Measurements from ENCODE around the gene KLF5.

KLF5 gene

DNA sequence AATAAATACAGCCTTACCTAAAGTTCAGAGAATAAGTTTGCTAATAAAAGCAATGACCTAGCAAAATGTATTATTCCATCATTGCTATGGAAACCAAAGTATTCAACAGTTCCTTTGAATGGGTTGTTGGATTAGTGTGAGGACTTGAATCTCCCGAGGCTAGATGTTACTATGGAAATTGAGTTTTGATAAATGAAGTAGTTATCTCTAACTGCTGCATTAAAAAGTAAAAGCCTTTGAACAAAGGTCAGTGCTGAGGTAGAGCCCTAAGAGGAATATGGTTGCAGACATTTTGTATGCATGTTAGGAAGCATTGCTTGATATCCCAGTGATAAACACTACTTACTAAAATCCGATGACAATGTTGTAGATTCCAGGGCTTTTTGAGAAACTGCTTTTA is 6.2 kb downstream of the KLF5 start:
- Mint-ChIP-seq H3K9me3 (no peaks in the 10 kb centered on the region), H3K4me1 (ENCODE audit: low read depth) (peaks cover 9% of the 10 kb centered on the region), H3K36me3 (ENCODE audit: low read depth) (peaks cover 10% of the 10 kb centered on the region), H3K27me3 (peaks cover 24% of the 10 kb centered on the region), H3K27ac (no peak overlapping the region), H3K4me3 (no peak overlapping the region)
- intact Hi-C loops (cut with micrococcal nuclease): no loop called here

DNA sequence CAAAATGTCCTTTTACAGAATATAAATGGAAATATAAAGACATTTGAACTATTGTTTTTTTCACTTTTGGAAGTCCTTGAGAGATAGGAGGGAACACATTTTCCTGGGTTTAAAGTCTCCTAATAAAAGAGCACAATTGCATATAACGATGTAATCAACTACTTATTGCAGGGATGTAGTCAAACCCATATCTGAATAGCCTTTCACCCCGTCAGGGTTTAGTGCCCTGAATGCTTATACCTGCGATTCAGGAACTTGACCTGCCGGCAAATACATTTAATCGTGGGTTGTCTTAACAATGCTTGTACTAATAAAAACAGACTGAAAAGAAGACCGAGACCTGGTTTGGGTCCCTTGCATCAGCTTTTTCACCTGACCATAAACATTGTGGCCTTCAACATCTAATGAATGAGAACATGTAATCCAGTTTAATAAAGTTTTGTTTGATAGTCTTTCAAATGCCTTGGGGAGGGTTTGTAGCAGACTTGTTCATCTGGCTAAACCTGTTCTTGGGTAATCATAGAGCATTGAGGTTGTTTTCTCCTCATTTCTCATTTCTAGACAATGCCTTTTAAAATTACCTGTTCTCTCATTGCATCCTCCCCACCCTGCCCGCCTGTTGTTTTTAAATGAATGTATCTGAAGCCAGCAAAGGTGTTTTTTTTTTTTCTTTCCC is 7.0 kb downstream of the KLF5 start:
- H3K27me3 Mint-ChIP-seq: peaks cover 16% of the 10 kb centered on the region

DNA sequence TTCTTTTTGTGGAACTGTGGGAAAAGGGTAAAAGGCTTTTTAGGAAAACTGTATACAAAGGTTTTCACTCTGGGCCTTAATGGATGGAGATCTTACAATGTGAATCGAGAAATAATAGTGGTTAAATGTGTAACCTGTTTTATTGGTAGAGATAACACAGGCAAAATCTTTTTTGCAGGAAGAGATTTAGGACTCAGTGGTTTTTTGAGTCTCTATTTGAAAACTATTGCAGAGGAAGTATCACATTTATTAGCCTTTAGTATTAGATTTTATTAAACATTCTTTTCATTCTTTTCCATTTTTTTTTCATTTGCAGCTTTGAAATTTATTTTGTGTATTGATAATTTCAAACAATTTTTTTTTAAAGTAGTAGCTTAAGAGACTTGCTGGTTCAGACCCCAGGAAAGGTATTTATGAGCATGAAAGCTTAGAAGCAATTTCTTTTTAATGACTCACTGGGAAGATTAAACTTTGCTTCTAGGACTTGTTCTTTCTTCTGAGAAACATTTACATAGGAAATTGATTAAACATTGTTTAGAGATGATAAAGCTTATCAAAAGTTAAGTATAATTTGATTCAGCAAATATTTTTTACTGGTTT is 10.5 kb downstream of the KLF5 start:
- H3K4me1 Mint-ChIP-seq (ENCODE audit: low read depth): peaks cover 7% of the 10 kb centered on the region
- intact Hi-C loops (cut with micrococcal nuclease): no loop called here
- no peaks in the 10 kb centered on the region for H3K36me3 Mint-ChIP-seq (ENCODE audit: low read depth)
- no peak overlapping the region for H3K4me3 Mint-ChIP-seq
- no peak overlapping the region for H3K27ac Mint-ChIP-seq
- H3K9me3 Mint-ChIP-seq: no peaks in the 10 kb centered on the region
- no peaks in the 10 kb centered on the region for H3K27me3 Mint-ChIP-seq

More for the DNA sequence above, 7.0 kb downstream of the KLF5 start:
- Mint-ChIP-seq H3K4me3 (no peak overlapping the region), H3K36me3 (ENCODE audit: low read depth) (peaks cover 10% of the 10 kb centered on the region), H3K9me3 (no peaks in the 10 kb centered on the region), H3K4me1 (ENCODE audit: low read depth) (peaks cover 2% of the 10 kb centered on the region), H3K27ac (no peak overlapping the region)
- intact Hi-C loops (cut with micrococcal nuclease): no loop called here

DNA sequence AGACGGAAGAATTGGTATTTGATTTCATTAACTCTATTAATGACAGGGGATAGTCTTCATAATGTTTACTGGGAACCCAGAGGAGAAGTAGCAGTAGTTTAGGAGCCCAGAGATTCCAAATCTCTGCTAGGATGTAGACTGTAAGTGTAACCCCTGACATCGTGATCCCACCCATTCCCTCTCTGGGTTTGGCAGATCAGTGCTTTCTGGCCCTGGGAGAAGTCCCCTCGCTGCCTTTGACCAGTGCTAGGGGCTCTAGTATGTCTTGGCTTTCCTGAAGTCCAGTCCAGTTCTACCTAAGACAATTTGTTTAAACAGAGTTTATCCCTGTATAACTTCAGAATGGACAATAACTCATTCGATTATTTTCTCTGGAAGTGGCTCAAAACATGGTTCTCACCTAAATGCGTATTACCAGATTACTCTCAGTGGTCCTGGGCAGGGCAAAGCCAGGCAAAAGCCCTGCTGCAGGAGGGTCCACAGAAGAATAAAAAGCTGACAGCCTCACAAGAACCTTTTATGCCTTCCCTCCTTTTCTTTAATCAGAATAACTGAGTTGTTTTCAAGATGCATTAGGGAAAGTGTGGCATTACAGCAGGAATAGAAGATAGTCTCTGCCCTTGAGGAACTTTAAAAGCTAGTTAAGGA is 11.8 kb downstream of the KLF5 start:
- Mint-ChIP-seq H3K9me3 (no peaks in the 10 kb centered on the region), H3K27me3 (no peaks in the 10 kb centered on the region), H3K27ac (no peak overlapping the region), H3K4me3 (no peak overlapping the region), H3K36me3 (ENCODE audit: low read depth) (no peaks in the 10 kb centered on the region), H3K4me1 (ENCODE audit: low read depth) (peaks cover 12% of the 10 kb centered on the region)
- intact Hi-C loops (cut with micrococcal nuclease): no loop called here

DNA sequence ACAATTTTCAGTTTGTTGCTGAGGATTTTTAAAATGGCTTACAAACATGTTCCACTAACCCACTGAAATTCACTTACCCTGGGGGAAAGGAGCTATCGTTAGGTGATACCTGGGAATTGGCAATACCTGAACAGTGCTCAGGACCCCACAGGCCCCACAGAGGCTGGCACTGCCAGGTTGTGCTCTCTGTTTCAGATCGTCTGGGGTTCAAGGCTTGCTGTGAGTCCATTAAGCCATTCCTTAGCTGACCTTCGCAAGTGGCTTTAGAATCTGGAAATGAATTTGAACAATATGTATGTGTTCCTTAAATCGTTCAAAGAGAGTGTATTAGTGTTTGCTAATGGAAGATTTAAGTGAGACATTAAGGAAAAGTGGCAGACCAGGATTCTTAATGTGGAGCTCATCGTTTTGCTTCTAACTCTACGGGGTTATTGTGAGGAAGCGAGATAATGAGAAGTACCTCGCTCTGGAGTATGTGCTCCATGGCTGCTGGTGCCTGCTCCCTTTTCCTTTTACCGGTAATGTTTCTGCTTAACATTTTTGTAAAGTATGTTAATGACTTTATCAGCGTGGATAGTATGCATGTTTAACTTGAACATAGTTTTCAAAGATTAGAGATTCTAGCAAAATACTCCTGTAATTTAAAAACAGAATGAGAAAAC is 13.6 kb downstream of the KLF5 start:
- Mint-ChIP-seq H3K9me3 (no peaks in the 10 kb centered on the region), H3K4me1 (ENCODE audit: low read depth) (peaks cover 12% of the 10 kb centered on the region), H3K27ac (no peak overlapping the region), H3K4me3 (no peak overlapping the region), H3K36me3 (ENCODE audit: low read depth) (no peaks in the 10 kb centered on the region), H3K27me3 (no peaks in the 10 kb centered on the region)
- intact Hi-C loops (cut with micrococcal nuclease): no loop called here

DNA sequence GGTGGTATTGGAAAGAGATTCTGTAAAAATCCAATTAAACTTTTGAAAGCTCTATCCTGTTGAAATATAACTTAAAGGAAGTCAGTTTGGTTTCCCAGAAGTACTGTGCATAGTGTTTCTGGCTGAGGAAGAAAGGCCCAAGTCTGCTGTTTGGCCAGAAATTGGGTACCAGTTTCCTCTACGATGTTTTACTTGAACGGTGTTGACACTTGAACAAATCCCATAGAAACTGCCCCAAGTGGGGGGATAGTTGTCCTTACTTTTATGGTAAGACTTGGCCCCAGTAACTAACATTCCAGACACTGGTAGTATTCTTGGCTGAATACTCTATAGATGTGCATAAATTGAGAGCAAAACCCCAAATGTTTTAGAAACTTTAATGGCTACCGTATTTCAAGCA is 14.2 kb downstream of the KLF5 start:
- H3K4me3 Mint-ChIP-seq: no peak overlapping the region
- H3K27me3 Mint-ChIP-seq: no peaks in the 10 kb centered on the region
- no peaks in the 10 kb centered on the region for H3K9me3 Mint-ChIP-seq
- no peak overlapping the region for H3K27ac Mint-ChIP-seq
- peaks cover 12% of the 10 kb centered on the region for H3K4me1 Mint-ChIP-seq (ENCODE audit: low read depth)
- intact Hi-C loops (cut with micrococcal nuclease): no loop called here
- no peaks in the 10 kb centered on the region for H3K36me3 Mint-ChIP-seq (ENCODE audit: low read depth)

DNA sequence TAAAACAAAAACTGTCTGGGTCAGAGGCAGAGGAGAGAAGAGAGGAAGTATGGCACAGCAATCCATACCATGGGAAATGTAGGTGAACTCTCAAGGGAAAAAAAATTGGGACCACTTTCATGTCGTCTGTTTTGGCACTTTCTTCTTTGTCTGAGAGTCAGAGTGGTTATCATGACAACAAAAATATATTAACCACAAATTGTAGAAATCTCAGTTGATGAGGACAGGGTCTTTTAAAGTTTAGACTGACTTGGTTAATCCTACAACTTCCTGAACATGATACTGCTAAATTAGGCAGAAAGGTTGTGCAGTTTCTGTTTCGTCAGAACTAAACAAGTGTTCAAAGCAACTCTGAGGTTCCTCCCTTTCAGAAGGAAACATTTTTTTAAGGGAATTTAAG is 15.2 kb downstream of the KLF5 start:
- Mint-ChIP-seq H3K27ac (peak overlapping the region; percentile 66), H3K4me3 (no peak overlapping the region), H3K27me3 (no peaks in the 10 kb centered on the region), H3K4me1 (ENCODE audit: low read depth) (peaks cover 12% of the 10 kb centered on the region), H3K36me3 (ENCODE audit: low read depth) (no peaks in the 10 kb centered on the region), H3K9me3 (no peaks in the 10 kb centered on the region)
- intact Hi-C loops (cut with micrococcal nuclease): no loop called here

DNA sequence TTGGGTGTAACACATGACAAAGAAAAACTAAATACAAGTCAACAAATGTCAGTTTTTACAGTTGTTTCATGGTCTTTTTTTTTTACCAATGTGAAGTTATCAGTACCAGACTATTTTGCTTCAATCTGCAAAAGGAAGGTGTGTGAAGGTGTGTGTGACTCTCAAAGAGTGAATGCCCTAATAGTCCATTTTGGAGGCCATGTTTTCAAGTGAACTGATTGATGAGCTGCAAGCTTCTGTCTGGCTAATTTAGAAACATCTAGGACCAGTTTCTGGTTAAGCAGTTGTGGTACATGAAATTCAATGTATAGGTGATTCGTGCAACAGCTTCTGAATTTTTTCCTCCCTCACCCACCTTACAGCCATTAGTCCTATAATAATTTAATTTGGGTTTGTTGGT is 16.1 kb downstream of the KLF5 start:
- H3K27ac Mint-ChIP-seq: no peak overlapping the region
- H3K36me3 Mint-ChIP-seq (ENCODE audit: low read depth): no peaks in the 10 kb centered on the region
- H3K27me3 Mint-ChIP-seq: no peaks in the 10 kb centered on the region
- H3K9me3 Mint-ChIP-seq: no peaks in the 10 kb centered on the region
- intact Hi-C loops (cut with micrococcal nuclease): no loop called here
- H3K4me3 Mint-ChIP-seq: no peak overlapping the region
- peaks cover 12% of the 10 kb centered on the region for H3K4me1 Mint-ChIP-seq (ENCODE audit: low read depth)

DNA sequence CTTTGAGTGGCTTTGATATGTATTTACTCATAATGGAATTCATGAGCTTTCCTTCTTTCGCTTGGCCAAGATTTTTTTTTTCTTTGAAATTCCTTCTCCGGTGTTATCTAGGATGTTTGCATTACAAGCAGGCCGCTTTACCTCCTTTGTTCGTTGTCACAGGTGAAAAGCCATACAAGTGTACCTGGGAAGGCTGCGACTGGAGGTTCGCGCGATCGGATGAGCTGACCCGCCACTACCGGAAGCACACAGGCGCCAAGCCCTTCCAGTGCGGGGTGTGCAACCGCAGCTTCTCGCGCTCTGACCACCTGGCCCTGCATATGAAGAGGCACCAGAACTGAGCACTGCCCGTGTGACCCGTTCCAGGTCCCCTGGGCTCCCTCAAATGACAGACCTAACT is 16.7 kb downstream of the KLF5 start:
- Mint-ChIP-seq H3K27me3 (no peaks in the 10 kb centered on the region), H3K9me3 (no peaks in the 10 kb centered on the region), H3K36me3 (ENCODE audit: low read depth) (no peaks in the 10 kb centered on the region), H3K4me1 (ENCODE audit: low read depth) (peaks cover 12% of the 10 kb centered on the region), H3K4me3 (no peak overlapping the region), H3K27ac (no peak overlapping the region)
- intact Hi-C loops (cut with micrococcal nuclease): no loop called here

DNA sequence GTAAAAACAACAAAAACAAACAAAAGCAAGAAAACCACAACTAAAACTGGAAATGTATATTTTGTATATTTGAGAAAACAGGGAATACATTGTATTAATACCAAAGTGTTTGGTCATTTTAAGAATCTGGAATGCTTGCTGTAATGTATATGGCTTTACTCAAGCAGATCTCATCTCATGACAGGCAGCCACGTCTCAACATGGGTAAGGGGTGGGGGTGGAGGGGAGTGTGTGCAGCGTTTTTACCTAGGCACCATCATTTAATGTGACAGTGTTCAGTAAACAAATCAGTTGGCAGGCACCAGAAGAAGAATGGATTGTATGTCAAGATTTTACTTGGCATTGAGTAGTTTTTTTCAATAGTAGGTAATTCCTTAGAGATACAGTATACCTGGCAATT is 17.1 kb downstream of the KLF5 start:
- H3K9me3 Mint-ChIP-seq: no peaks in the 10 kb centered on the region
- H3K27me3 Mint-ChIP-seq: no peaks in the 10 kb centered on the region
- peaks cover 12% of the 10 kb centered on the region for H3K4me1 Mint-ChIP-seq (ENCODE audit: low read depth)
- no peaks in the 10 kb centered on the region for H3K36me3 Mint-ChIP-seq (ENCODE audit: low read depth)
- no peak overlapping the region for H3K4me3 Mint-ChIP-seq
- H3K27ac Mint-ChIP-seq: no peak overlapping the region
- intact Hi-C loops (cut with micrococcal nuclease): no loop called here

DNA sequence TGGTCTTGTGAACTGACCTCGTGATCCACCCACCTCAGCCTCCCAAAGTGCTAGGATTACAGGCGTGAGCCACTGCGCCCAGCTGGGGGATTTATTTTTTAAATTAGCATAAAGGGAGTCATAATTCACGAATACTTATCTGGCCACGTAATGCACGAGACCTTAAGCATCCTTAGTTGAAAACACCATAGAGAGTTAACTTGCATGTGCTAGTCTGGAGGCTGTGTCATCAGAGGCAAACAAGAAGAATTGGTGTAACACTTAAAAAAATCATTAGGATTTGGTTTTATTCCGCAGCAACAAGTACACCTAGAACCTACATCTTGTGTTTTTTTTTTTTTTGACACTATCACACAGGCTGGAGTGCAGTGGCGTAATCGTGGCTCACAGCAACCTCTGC is 19.1 kb downstream of the KLF5 start:
- Mint-ChIP-seq H3K27me3 (no peaks in the 10 kb centered on the region), H3K4me3 (no peak overlapping the region), H3K27ac (no peak overlapping the region), H3K9me3 (no peaks in the 10 kb centered on the region), H3K4me1 (ENCODE audit: low read depth) (peaks cover 12% of the 10 kb centered on the region), H3K36me3 (ENCODE audit: low read depth) (no peaks in the 10 kb centered on the region)
- intact Hi-C loops (cut with micrococcal nuclease): no loop called here

DNA sequence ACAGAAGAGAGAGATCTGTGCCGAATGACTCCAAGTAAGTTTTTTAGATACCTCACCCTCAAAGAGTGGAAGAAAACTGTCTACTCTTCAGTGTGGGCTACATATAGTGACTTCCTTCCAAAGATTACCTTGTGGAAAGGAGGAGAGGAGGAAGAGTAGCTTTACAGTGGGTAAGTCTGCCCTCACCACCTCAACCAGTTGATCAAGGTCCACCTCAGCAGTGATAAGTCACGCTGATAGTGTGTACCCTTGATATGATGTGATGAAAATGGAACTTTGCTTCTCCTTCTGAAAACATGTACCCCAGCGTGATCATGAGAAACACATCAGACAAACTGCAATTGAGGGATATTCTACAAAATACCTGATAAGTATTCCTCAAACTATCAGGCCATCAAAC is 20.6 kb downstream of the KLF5 start:
- intact Hi-C loops (cut with micrococcal nuclease): no loop called here
- no peak overlapping the region for H3K4me3 Mint-ChIP-seq
- H3K36me3 Mint-ChIP-seq (ENCODE audit: low read depth): no peaks in the 10 kb centered on the region
- H3K9me3 Mint-ChIP-seq: no peaks in the 10 kb centered on the region
- peaks cover 5% of the 10 kb centered on the region for H3K4me1 Mint-ChIP-seq (ENCODE audit: low read depth)
- H3K27me3 Mint-ChIP-seq: no peaks in the 10 kb centered on the region
- H3K27ac Mint-ChIP-seq: no peak overlapping the region

DNA sequence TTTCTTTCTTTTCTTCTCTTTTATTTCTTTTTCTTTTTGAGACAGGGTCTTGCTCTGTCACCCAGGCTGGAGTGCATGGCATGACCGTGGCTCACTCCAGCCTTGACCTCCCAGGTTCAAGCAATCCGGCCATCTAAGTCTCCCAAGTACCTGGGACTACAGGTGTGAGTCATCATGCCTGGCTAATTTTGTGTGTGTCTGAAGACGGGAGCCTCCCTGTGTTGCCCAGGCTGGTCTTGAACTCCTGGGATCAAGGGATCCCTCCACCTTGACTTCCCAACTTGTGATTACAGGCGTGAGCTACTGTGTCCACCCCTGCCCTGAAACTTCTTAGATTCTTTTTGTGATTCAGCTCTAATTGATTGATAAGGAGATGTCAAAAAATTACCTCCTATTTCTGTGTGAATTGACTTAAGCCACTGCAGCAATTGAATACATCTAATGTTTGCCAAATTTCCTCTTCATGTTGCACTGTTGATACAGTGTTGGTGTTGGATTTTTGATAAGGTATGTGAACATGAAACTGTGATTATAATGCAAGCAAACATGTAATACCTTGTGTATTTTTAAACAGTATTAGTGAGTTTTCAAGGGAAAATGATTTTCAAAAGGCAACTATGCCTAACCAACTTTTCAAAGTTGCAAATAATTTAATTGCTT is 22.6 kb downstream of the KLF5 start:
- Mint-ChIP-seq H3K27me3 (no peaks in the 10 kb centered on the region), H3K4me1 (ENCODE audit: low read depth) (no peaks in the 10 kb centered on the region), H3K36me3 (ENCODE audit: low read depth) (no peaks in the 10 kb centered on the region), H3K4me3 (no peak overlapping the region), H3K27ac (no peak overlapping the region), H3K9me3 (no peaks in the 10 kb centered on the region)
- intact Hi-C loops (cut with micrococcal nuclease): no loop called here

DNA sequence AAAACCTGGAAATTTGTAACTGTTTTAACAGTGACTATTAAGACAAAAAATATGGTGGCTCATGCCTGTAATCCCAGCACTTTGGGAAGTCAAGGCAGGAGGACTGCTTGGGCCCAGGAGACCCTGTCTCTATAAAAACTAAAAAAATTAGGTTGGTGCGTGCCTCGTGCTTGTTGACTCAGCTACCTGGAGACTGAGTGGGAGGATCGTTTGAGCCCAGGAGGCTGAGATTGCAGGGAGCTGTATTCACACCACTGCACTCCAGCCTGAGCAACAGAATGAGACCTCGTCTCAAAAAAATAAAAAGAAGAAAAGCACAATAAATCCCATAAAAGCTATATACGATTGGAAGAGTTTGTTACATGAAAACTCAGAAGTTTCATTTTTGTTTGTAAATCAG is 23.7 kb downstream of the KLF5 start:
- no peaks in the 10 kb centered on the region for H3K9me3 Mint-ChIP-seq
- H3K4me1 Mint-ChIP-seq (ENCODE audit: low read depth): no peaks in the 10 kb centered on the region
- H3K36me3 Mint-ChIP-seq (ENCODE audit: low read depth): no peaks in the 10 kb centered on the region
- H3K27me3 Mint-ChIP-seq: no peaks in the 10 kb centered on the region
- H3K4me3 Mint-ChIP-seq: no peak overlapping the region
- H3K27ac Mint-ChIP-seq: no peak overlapping the region
- intact Hi-C loops (cut with micrococcal nuclease): no loop called here
